Activated CD8-positive, alpha-beta memory T cell treated with anti-CD3 and anti-CD28 coated beads for 1 hour (primary cell): ENCODE results near the gene TNNC1.

ENCODE experiments used
- DNase-seq, 2 donors: peaks; one replicate each; pipeline ENCODE4 v3.0.0-alpha.2; 2020; ENCODE audit warnings: low read depth in 1 of 2; ENCODE audit errors: extremely low read depth in 1 of 2

TNNC1 gene

GRCh38 chr3:52453496-52454249 lies at the start of gene TNNC1:
TSS of gene TNNC1 (minus strand) at chr3:52454041. CDS start at chr3:52454015, 26 bp downstream.
- no peak for DNase-seq

- DNase-seq = no peak
Measured at GRCh38 chr3:52502808-52503350, 49.0 kb upstream of the TNNC1 start.

GRCh38 chr3:52502001-52502400 lies 48.2 kb upstream of the TNNC1 start:
- no peak for DNase-seq

- DNase-seq = no peak
Measured at GRCh38 chr3:52501046-52501445, 47.2 kb upstream of the TNNC1 start.

GRCh38 chr3:52498137-52499054 lies 44.6 kb upstream of the TNNC1 start:
- no peak for DNase-seq

GRCh38 chr3:52495777-52496602 lies 42.1 kb upstream of the TNNC1 start:
- DNase-seq = no peak

GRCh38 chr3:52494886-52495495 lies 41.1 kb upstream of the TNNC1 start, which contains the start of gene STAB1:
TSS of gene STAB1 (plus strand) at chr3:52495338. CDS start at chr3:52495414, 76 bp downstream.
- no peak for DNase-seq

GRCh38 chr3:52494445-52494844 lies 40.6 kb upstream of the TNNC1 start:
- DNase-seq = no peak

GRCh38 chr3:52493232-52494017 lies 39.6 kb upstream of the TNNC1 start:
- DNase-seq = no peak

GRCh38 chr3:52492059-52492458 lies 38.2 kb upstream of the TNNC1 start:
- no peak for DNase-seq

GRCh38 chr3:52490939-52491526 lies 37.2 kb upstream of the TNNC1 start:
- no peak for DNase-seq

GRCh38 chr3:52490035-52490938 lies 36.4 kb upstream of the TNNC1 start:
- DNase-seq = no peak

- no peak for DNase-seq
Measured at GRCh38 chr3:52489453-52489852, 35.6 kb upstream of the TNNC1 start.

GRCh38 chr3:52488746-52489145 lies 34.9 kb upstream of the TNNC1 start:
- DNase-seq = no peak

- DNase-seq = no peak
Measured at GRCh38 chr3:52487788-52488691, 34.2 kb upstream of the TNNC1 start.

- DNase-seq = no peak
Measured at GRCh38 chr3:52487050-52487787, 33.4 kb upstream of the TNNC1 start.
